OCI-LY7 (cell line): ENCODE data around the gene TTLL3.

Source experiments
- EZH2phosphoT487 ChIP-seq: fragments of 200-600 bp; sonication (generic); IDR thresholded peaks from 2 replicates; pipeline ENCODE4 v1.6.1; 2018; ENCODE audit warnings: low read depth, borderline replicate concordance, mild to moderate bottlenecking, mixed run types, antibody characterized with exemption, low read length, moderate library complexity, mixed read lengths
- TF ChIP-seq, protein P1 (sequence below): fragments of 200-600 bp; sonication (generic); conservative IDR thresholded peaks from 2 replicates; pipeline ENCODE4 v1.5.1; 2014; ENCODE audit warnings: mild to moderate bottlenecking, antibody characterized with exemption, low read length, moderate library complexity, mixed read lengths

DNA sequence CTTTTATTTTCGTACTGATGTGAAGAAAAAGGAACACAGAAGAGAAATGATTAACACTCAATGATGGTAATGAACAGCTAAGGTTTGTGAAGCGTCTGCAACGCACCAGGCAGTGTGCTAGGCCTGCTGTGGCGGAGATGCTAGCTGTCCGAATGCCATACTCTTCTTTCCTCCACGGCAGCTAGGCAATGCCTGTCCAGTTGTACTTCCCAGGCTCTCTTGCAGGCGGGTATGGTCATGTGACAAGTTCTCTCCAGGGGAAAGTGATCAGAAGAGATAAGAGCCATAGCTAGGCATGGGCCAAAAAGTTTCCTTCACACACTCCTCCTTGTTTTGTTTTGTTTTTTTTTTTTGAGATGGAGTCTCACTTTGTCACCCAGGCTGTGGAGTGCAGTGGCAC lies 24.5 kb upstream of the TTLL3 start:
- TF ChIP-seq, protein P1, sequence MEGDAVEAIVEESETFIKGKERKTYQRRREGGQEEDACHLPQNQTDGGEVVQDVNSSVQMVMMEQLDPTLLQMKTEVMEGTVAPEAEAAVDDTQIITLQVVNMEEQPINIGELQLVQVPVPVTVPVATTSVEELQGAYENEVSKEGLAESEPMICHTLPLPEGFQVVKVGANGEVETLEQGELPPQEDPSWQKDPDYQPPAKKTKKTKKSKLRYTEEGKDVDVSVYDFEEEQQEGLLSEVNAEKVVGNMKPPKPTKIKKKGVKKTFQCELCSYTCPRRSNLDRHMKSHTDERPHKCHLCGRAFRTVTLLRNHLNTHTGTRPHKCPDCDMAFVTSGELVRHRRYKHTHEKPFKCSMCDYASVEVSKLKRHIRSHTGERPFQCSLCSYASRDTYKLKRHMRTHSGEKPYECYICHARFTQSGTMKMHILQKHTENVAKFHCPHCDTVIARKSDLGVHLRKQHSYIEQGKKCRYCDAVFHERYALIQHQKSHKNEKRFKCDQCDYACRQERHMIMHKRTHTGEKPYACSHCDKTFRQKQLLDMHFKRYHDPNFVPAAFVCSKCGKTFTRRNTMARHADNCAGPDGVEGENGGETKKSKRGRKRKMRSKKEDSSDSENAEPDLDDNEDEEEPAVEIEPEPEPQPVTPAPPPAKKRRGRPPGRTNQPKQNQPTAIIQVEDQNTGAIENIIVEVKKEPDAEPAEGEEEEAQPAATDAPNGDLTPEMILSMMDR, result no peak
- TF ChIP-seq EZH2phosphoT487, result no peak
